HL-60 (cell line): Measurements from ENCODE around the gene SLX1A.
A peak's percentile ranks its signal among the peaks of the same experiment; 100 is the strongest.

Experiments
- DNase-seq, 2 experiments: peaks; one replicate each; pipeline ENCODE4 v3.0.0-alpha.2; 2010 to 2020; ENCODE audit warnings: low read depth in 1 of 2, low spot score in 1 of 2
- H3K27ac ChIP-seq: fragments of 250-450 bp; sonication (Bioruptor Pico); replicated peaks from 2 replicates; pipeline ENCODE4 v1.5.1; 2020; ENCODE audit warnings: mild to moderate bottlenecking, moderate library complexity
- H3K27me3 ChIP-seq: fragments of 250-450 bp; sonication (Bioruptor Pico); 2 replicates; pipeline ENCODE4 v1.5.1; 2021; ENCODE audit warnings: mild to moderate bottlenecking, moderate library complexity; ENCODE audit not compliant: insufficient read depth, poor library complexity, severe bottlenecking
- H3K4me3 ChIP-seq: replicated peaks from 2 replicates; pipeline ENCODE4 v1.5.1; 2011; ENCODE audit warnings: mild to moderate bottlenecking, control low read depth, low read length; ENCODE audit not compliant: insufficient read depth
- CTCF ChIP-seq: IDR thresholded peaks from one replicate; pipeline ENCODE4 v1.5.1; 2011; ENCODE audit warnings: low read length, control low read depth, inconsistent platforms; ENCODE audit not compliant: insufficient read depth
- GABPA ChIP-seq: IDR thresholded peaks from 2 replicates; pipeline ENCODE4 v1.6.1; 2012; ENCODE audit warnings: low read depth
- POLR2AphosphoS5 ChIP-seq: IDR thresholded peaks from 2 replicates; pipeline ENCODE4 v1.6.1; 2012; ENCODE audit warnings: low read depth
- REST ChIP-seq: IDR thresholded peaks from 2 replicates; pipeline ENCODE4 v1.6.1; 2012; ENCODE audit warnings: low read depth; ENCODE audit not compliant: insufficient replicate concordance
- SPI1 ChIP-seq: IDR thresholded peaks from 2 replicates; pipeline ENCODE4 v1.6.1; 2012; ENCODE audit warnings: low read depth, mild to moderate bottlenecking, borderline replicate concordance

The SLX1A gene

GRCh38 chr16:30186444-30186781 is 7.3 kb upstream of the SLX1A start:
- DNase-seq: no peak
- TF ChIP-seq SPI1: no peak
- no peak for TF ChIP-seq GABPA
- no peak for TF ChIP-seq CTCF
- no peak; the same call in 1 of the 2 replicates for TF ChIP-seq POLR2AphosphoS5
- no peak for TF ChIP-seq REST
- Histone ChIP-seq H3K27ac (peak overlapping the region; percentile 100), H3K27me3 (no peaks in the 10 kb centered on the region), H3K4me3 (peak overlapping the region; percentile 59)

DNA sequence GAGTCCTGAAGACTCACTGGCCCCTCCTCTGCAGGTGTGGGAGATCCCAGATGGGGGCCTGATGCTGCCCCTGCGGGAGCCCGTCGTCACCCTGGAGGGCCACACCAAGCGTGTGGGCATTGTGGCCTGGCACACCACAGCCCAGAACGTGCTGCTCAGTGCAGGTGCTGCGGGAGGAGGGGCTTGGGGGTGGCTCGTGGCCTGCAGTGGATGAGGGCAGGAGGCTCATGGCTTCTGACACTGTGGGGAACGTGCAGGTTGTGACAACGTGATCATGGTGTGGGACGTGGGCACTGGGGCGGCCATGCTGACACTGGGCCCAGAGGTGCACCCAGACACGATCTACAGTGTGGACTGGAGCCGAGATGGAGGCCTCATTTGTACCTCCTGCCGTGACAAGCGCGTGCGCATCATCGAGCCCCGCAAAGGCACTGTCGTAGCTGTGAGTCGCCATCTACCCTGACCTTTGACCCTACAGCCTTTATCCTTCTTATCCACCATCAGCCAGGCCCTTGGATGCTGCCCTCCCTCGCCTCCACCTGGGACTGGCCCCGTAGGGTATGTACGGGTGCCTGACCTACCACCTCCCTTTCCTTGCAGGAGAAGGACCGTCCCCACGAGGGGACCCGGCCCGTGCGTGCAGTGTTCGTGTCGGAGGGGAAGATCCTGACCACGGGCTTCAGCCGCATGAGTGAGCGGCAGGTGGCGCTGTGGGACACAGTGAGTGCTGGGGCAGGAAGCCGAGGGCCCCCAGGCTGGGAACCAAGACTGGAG is 6.7 kb upstream of the SLX1A start:
- peak; percentile 80 to 87 for DNase-seq
- no peaks in the 10 kb centered on the region for H3K27me3 ChIP-seq
- H3K4me3 ChIP-seq: peak overlapping the region; percentile 59
- H3K27ac ChIP-seq: peak overlapping the region; percentile 100
- TF ChIP-seq POLR2AphosphoS5 (peak; percentile 66), CTCF (peak; percentile 83), REST (no peak)

DNA sequence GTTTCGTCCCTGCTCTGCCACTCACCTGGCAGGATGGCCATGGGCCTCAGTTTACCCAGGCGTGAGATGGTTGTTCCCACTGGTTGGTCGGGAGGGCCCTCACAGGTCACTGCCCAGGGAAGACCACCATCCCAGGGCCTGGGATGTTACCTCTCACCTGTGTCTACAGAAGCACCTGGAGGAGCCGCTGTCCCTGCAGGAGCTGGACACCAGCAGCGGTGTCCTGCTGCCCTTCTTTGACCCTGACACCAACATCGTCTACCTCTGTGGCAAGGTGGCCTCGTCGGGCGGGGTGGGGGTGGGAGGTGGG is 6.2 kb upstream of the SLX1A start:
- no peaks in the 10 kb centered on the region for H3K27me3 ChIP-seq
- no peak for DNase-seq
- no peak overlapping the region for H3K4me3 ChIP-seq
- TF ChIP-seq REST: no peak
- TF ChIP-seq SPI1: no peak
- TF ChIP-seq POLR2AphosphoS5: no peak
- TF ChIP-seq CTCF: no peak
- no peak for TF ChIP-seq GABPA
- peak overlapping the region; percentile 100 for H3K27ac ChIP-seq
